ENCODE measurements around the gene MTMR12.
"Not testable (repeated sequence)": the region's sequence is repeated elsewhere in the genome, so short reads cannot be mapped to it uniquely, and the experiment has no call there.

MTMR12 gene

GRCh38 chr5:32222723-32223470 is 89.8 kb downstream of the MTMR12 start:
- no peak overlapping the region for H3K4me3 ChIP-seq (ENCODE audit: low read depth, low read length)
- no peak for DNase-seq (ENCODE audit: low read depth)
- TF ChIP-seq POLR2A (IDR thresholded peaks at IDR 0.05; ENCODE audit: extremely low read depth, insufficient read length) (no peak), MYC (IDR thresholded peaks at IDR 0.05; ENCODE audit: low read depth, low read length) (no peak), MAX (IDR thresholded peaks at IDR 0.05; ENCODE audit: low read depth, low read length) (no peak), CTCF (IDR thresholded peaks at IDR 0.05; ENCODE audit: low read depth, low read length) (no peak)

GRCh38 chr5:32217886-32218396 is 94.8 kb downstream of the MTMR12 start:
- TF ChIP-seq MYC (IDR thresholded peaks at IDR 0.05; ENCODE audit: low read depth, low read length) (no peak; the same call in 1 of the 2 replicates), MAX (IDR thresholded peaks at IDR 0.05; ENCODE audit: low read depth, low read length) (no peak), POLR2A (IDR thresholded peaks at IDR 0.05; ENCODE audit: extremely low read depth, insufficient read length) (no peak), CTCF (IDR thresholded peaks at IDR 0.05; ENCODE audit: low read depth, low read length) (no peak)
- DNase-seq (ENCODE audit: low read depth): peak; percentile 43
- no peak overlapping the region for H3K4me3 ChIP-seq (ENCODE audit: low read depth, low read length)

GRCh38 chr5:32214344-32214743 is 98.4 kb downstream of the MTMR12 start:
- not testable (repeated sequence) for H3K4me3 ChIP-seq (ENCODE audit: low read depth, low read length); DNase-seq (ENCODE audit: low read depth)

- no peak overlapping the region for H3K4me3 ChIP-seq (ENCODE audit: low read depth, low read length)
- no peak for TF ChIP-seq MYC (IDR thresholded peaks at IDR 0.05; ENCODE audit: low read depth, low read length)
- no peak for TF ChIP-seq POLR2A (IDR thresholded peaks at IDR 0.05; ENCODE audit: extremely low read depth, insufficient read length)
- no peak for TF ChIP-seq CTCF (IDR thresholded peaks at IDR 0.05; ENCODE audit: low read depth, low read length)
- no peak for TF ChIP-seq MAX (IDR thresholded peaks at IDR 0.05; ENCODE audit: low read depth, low read length)
- no peak for DNase-seq (ENCODE audit: low read depth)
These were observed 102.6 kb downstream of the MTMR12 start for GRCh38 chr5:32210151-32210550.

GRCh38 chr5:32208837-32209236 is 103.9 kb downstream of the MTMR12 start:
- H3K4me3 ChIP-seq (ENCODE audit: low read depth, low read length); DNase-seq (ENCODE audit: low read depth): not testable (repeated sequence)

- TF ChIP-seq CTCF (IDR thresholded peaks at IDR 0.05; ENCODE audit: low read depth, low read length) (no peak), POLR2A (IDR thresholded peaks at IDR 0.05; ENCODE audit: extremely low read depth, insufficient read length) (no peak), MYC (IDR thresholded peaks at IDR 0.05; ENCODE audit: low read depth, low read length) (no peak), MAX (IDR thresholded peaks at IDR 0.05; ENCODE audit: low read depth, low read length) (no peak)
- no peak overlapping the region for H3K4me3 ChIP-seq (ENCODE audit: low read depth, low read length)
- DNase-seq (ENCODE audit: low read depth): peak; percentile 55
These were observed 105.4 kb downstream of the MTMR12 start for GRCh38 chr5:32207355-32207634.
